Measurements from ENCODE around the gene ZNF511. TPM values are rescaled to one million over a fixed set of nuclear protein-coding genes. Genes with fewer than 3 reads are reported as not detected.

ZNF511 gene
- total and polyA plus RNA-seq, 2 of the 4 experiments (the other 2 are of a cell fraction): 13.6 to 32.6 TPM

GRCh38 chr10:133280391-133281059, 28.2 kb upstream of the ZNF511 start (continued):
- TF ChIP-seq ELK1 (IDR thresholded peaks at IDR 0.05; ENCODE audit: borderline replicate concordance, low read depth, low read length): no peak
- no peak for TF ChIP-seq MXI1 (IDR thresholded peaks at IDR 0.05; ENCODE audit: borderline replicate concordance, low read depth, low read length)
- no peak for TF ChIP-seq FOS (IDR thresholded peaks at IDR 0.05; ENCODE audit: low read depth, low read length)

GRCh38 chr10:133281084-133281483, 27.6 kb upstream of the ZNF511 start:
- 97% methylated on average over 12 of the region's 15 CpGs; no CpG with 5 or more reads in 1 of the 2 experiments for WGBS, 2 experiments (ENCODE audit: extremely low coverage in 2 of 2, insufficient read length in 1 of 2)
- CTCF ChIA-PET: no interaction called here

More at GRCh38 chr10:133281084-133281483, 27.6 kb upstream of the ZNF511 start:
- H3K4me1 ChIP-seq (ENCODE audit: control insufficient read depth, insufficient read depth, low read length): peaks cover 10% of the 10 kb centered on the region
- H3K27me3 ChIP-seq (ENCODE audit: control insufficient read depth, insufficient read depth, low read length): peaks cover 5% of the 10 kb centered on the region
- H2BK120ac ChIP-seq (ENCODE audit: low read depth, low read length): no peak overlapping the region
- peaks cover 61% of the 10 kb centered on the region for H3K36me3 ChIP-seq (ENCODE audit: control insufficient read depth, insufficient read depth, low read length)
- TF ChIP-seq RAD21 (IDR thresholded peaks at IDR 0.05; ENCODE audit: low read length) (no peak), BHLHE40 (IDR thresholded peaks at IDR 0.05; ENCODE audit: low read depth, low read length) (no peak), MAFK (IDR thresholded peaks at IDR 0.05; ENCODE audit: low read depth, low read length) (no peak), POLR2A (IDR thresholded peaks at IDR 0.05; ENCODE audit: low read depth, low read length) (no peak), RFX5 (IDR thresholded peaks at IDR 0.05; ENCODE audit: low read depth, low read length) (no peak), CEBPB (IDR thresholded peaks at IDR 0.05; ENCODE audit: low read depth, low read length) (no peak), NFE2L2 (IDR thresholded peaks at IDR 0.05; ENCODE audit: low read depth, low read length) (no peak), MXI1 (IDR thresholded peaks at IDR 0.05; ENCODE audit: borderline replicate concordance, low read depth, low read length) (no peak), CHD1 (IDR thresholded peaks at IDR 0.05; ENCODE audit: low read depth, low read length) (no peak), MAZ (IDR thresholded peaks at IDR 0.05; ENCODE audit: borderline replicate concordance, low read depth, low read length) (no peak), SMC3 (IDR thresholded peaks at IDR 0.05; ENCODE audit: low read depth, low read length) (no peak), ELK1 (IDR thresholded peaks at IDR 0.05; ENCODE audit: borderline replicate concordance, low read depth, low read length) (no peak), RCOR1 (IDR thresholded peaks at IDR 0.05; ENCODE audit: insufficient replicate concordance, low read length) (no peak)
- H4K20me1 ChIP-seq (ENCODE audit: insufficient read depth, low read length): peaks cover 7% of the 10 kb centered on the region; the same call in 1 of the 2 replicates
- H3K79me1 ChIP-seq (ENCODE audit: low read depth in 1 of 2, low read length in 2 of 2): peaks cover 0 to 7% of the 10 kb centered on the region in 2 experiments; a peak in 3 of 4 replicates
- no peak overlapping the region for H3K4me3 ChIP-seq (ENCODE audit: insufficient read depth, low read depth, low read length)
- H3K14ac ChIP-seq (replicated peaks; ENCODE audit: low read depth, low read length): no peak overlapping the region
- no peak overlapping the region for H2BK15ac ChIP-seq (ENCODE audit: low read depth, low read length)
- no peaks in the 10 kb centered on the region for H3K9me3 ChIP-seq (ENCODE audit: control insufficient read depth, insufficient read depth, low read length)
- BruUV-seq (replicated peaks): no TSS peak
- no peak overlapping the region for H3K4me2 ChIP-seq (ENCODE audit: low read depth, low read length)
- H4K8ac ChIP-seq (ENCODE audit: low read depth in 2 of 2, low read length in 2 of 2): no peak overlapping the region
- intact Hi-C loops (cut with micrococcal nuclease): no loop called here
- H2AK5ac ChIP-seq (ENCODE audit: low read depth, low read length): no peak overlapping the region
- no peak overlapping the region for H2AK9ac ChIP-seq (replicated peaks; ENCODE audit: low read depth, low read length, poor library complexity)
- ATAC-seq (ENCODE audit: low read depth) (no peak), DNase-seq (no peak)
- H4K5ac ChIP-seq (ENCODE audit: low read depth, low read length): no peak overlapping the region
- H2BK20ac ChIP-seq (ENCODE audit: low read depth, low read length): no peak overlapping the region
- no peak overlapping the region for H3K4ac ChIP-seq (ENCODE audit: low read depth, low read length)
- H3K56ac ChIP-seq (ENCODE audit: extremely low read depth, insufficient read depth, low read length): no peak overlapping the region
- H3K23ac ChIP-seq (ENCODE audit: low read depth, low read length): no peak overlapping the region
- 0 out of 2 replicates have a peak, but pooled peaks cover 4% of the 10 kb centered on the region for H3K9me1 ChIP-seq (ENCODE audit: insufficient read depth, low read length)
- no peak overlapping the region for H2AFZ ChIP-seq (replicated peaks; ENCODE audit: low read length, poor library complexity)
- in situ Hi-C loops (cut with MboI; ENCODE audit: low sequenced_read_pairs): no loop called here
- H3K18ac ChIP-seq (ENCODE audit: low read depth, low read length): no peak overlapping the region
- no peak overlapping the region for H3K9ac ChIP-seq (ENCODE audit: low read depth, low read length)
- H3K27ac ChIP-seq (ENCODE audit: insufficient read depth, low read length): no peak overlapping the region
- H4K91ac ChIP-seq (ENCODE audit: insufficient read depth, low read depth, low read length): no peak overlapping the region
- no peak overlapping the region for H2BK5ac ChIP-seq (ENCODE audit: low read depth, low read length, poor library complexity, severe bottlenecking)
- POLR2A ChIA-PET (ENCODE audit: unreplicated experiment): no interaction called here
- dilution Hi-C loops (cut with HindIII; ENCODE audit: low sequenced_read_pairs, unreplicated experiment): no loop called here
